K562 (cell line): ENCODE results near the gene IL15RA. TPM values are rescaled to one million over a fixed set of nuclear protein-coding genes. Genes with fewer than 3 reads are reported as not detected.
A peak's percentile ranks its signal among the peaks of the same experiment; 100 is the strongest.

Source experiments
- ARID3A ChIP-seq: IDR thresholded peaks from 2 replicates; pipeline ENCODE4 v1.6.1; 2012; ENCODE audit warnings: low read depth, low read length, improper control_type of control experiment, borderline replicate concordance
- CBX5 ChIP-seq: IDR thresholded peaks from 2 replicates; pipeline ENCODE4 v1.6.1; 2014; ENCODE audit warnings: low read depth, borderline replicate concordance
- CHD7 ChIP-seq: fragments of 200-600 bp; sonication (generic); IDR thresholded peaks from one replicate; pipeline ENCODE4 v1.6.1; 2012; ENCODE audit warnings: mild to moderate bottlenecking, low read depth, low read length, inconsistent platforms
- CXXC5 ChIP-seq: fragments of 250-450 bp; sonication (Bioruptor Pico); IDR thresholded peaks from 2 replicates; pipeline ENCODE4 v1.8.0; 2022; ENCODE audit warnings: inconsistent platforms, mild to moderate bottlenecking, moderate library complexity
- DIDO1 ChIP-seq: fragments of 450-650 bp; IDR thresholded peaks from 2 replicates; pipeline ENCODE4 v1.6.1; 2016; ENCODE audit warnings: low read depth, missing biosample characterization, missing genetic modification characterization
- GTF2A2 ChIP-seq: IDR thresholded peaks from 2 replicates; pipeline ENCODE4 v1.6.1; 2016; ENCODE audit warnings: mild to moderate bottlenecking, missing genetic modification characterization, missing compliant biosample characterization
- HMBOX1 ChIP-seq: sonication (generic); IDR thresholded peaks from 2 replicates; pipeline ENCODE4 v1.6.1; 2016
- STAG1 ChIP-seq: sonication (generic); formaldehyde crosslinking; IDR thresholded peaks from 2 replicates; pipeline ENCODE4 v1.5.0; 2020; ENCODE audit warnings: missing genetic modification reagents, borderline replicate concordance
- TAF15 ChIP-seq: fragments of 200-400 bp; formaldehyde crosslinking; IDR thresholded peaks from 2 replicates; pipeline ENCODE4 v1.6.1; 2017; ENCODE audit warnings: mild to moderate bottlenecking, low read depth, low read length, moderate library complexity
- VEZF1 ChIP-seq: fragments of 200-800 bp; sonication (Bioruptor generic); IDR thresholded peaks from 2 replicates; pipeline ENCODE4 v1.6.1; 2017; ENCODE audit warnings: missing genetic modification characterization, missing compliant biosample characterization
- ZNF316 ChIP-seq: fragments of 450-650 bp; IDR thresholded peaks from 2 replicates; pipeline ENCODE4 v1.6.1; 2016
- ZNF347 ChIP-seq: fragments of 450-650 bp; formaldehyde crosslinking; IDR thresholded peaks from 2 replicates; pipeline ENCODE4 v1.4.0; 2020; ENCODE audit warnings: low read depth, mild to moderate bottlenecking, moderate library complexity
- polyA plus RNA-seq, 8 experiments: library from polyadenylated mRNA; depleted of rRNA in 4 of 8; stranded (reverse) in 5 of 8; unstranded in 3 of 8; fragments of >200 nt; fragmentation: Nextera tagmentation in 2 of 8; fragmentation: Illumina TruSeq in 1 of 8; extraction: Ambion mirVana in 2 of 8; extraction: Trizol in 1 of 8; gene quantifications; 2 replicates each; pipeline versions ENCODE4 v1.2.1 to v1.2.3, GENCODE V29; 2011 to 2014; ENCODE audit warnings: inconsistent platforms in 1 of 8, missing spikeins in 1 of 8
- total RNA-seq, 7 experiments: library from RNA; depleted of rRNA in 6 of 7; stranded (reverse); fragments of >200 nt in 6 of 7; fragmentation: Illumina TruSeq in 2 of 7; extraction: Trizol in 2 of 7; gene quantifications; 2 replicates each; pipeline versions ENCODE4 v1.2.1 to v1.2.3, GENCODE V29; 2011 to 2021; ENCODE audit warnings: low replicate concordance in 1 of 7

IL15RA gene
- total and polyA plus RNA-seq, 9 of the 15 experiments (the other 6 are each of a cell fraction or from before 2014, with no cell fraction given): 1.2 to 11.7 (median 8.0) TPM

- no peak for TF ChIP-seq VEZF1 (CRISPR knock-in tag)
- no peak for TF ChIP-seq ZNF347 (CRISPR knock-in tag)
- TF ChIP-seq STAG1 (CRISPR knock-in tag): no peak
- TF ChIP-seq CXXC5 (CRISPR knock-in tag): peak; percentile 24; the same call in 1 of the 2 replicates
- no peak for TF ChIP-seq DIDO1 (tag)
- TF ChIP-seq ZNF316: peak; percentile 91
- TF ChIP-seq CBX5: 0 out of 2 replicates have a peak, but pooled peaks have one; percentile 11
- TF ChIP-seq TAF15: no peak
- peak; percentile 77; the same call in 1 of the 2 replicates for TF ChIP-seq HMBOX1
- no peak for TF ChIP-seq CHD7
- no peak for TF ChIP-seq GTF2A2 (tag)
- TF ChIP-seq ARID3A: peak; percentile 70; the same call in 1 of the 2 replicates
Observed at GRCh38 chr10:5971315-5971832, 6.0 kb downstream of the IL15RA start (continued).
